Activated CD8-positive, alpha-beta memory T cell treated with anti-CD3 and anti-CD28 coated beads, Interleukin-2, amount 50 U/mL, for 24 hours (primary cell): ENCODE data around the gene ABCB9.
"Not testable (repeated sequence)": the region's sequence is repeated elsewhere in the genome, so short reads cannot be mapped to it uniquely, and the experiment has no call there.

ENCODE experiments used
- DNase-seq: peaks from one replicate; pipeline ENCODE4 v3.0.0-alpha.2; 2020; ENCODE audit errors: extremely low read depth

Gene ABCB9

DNA sequence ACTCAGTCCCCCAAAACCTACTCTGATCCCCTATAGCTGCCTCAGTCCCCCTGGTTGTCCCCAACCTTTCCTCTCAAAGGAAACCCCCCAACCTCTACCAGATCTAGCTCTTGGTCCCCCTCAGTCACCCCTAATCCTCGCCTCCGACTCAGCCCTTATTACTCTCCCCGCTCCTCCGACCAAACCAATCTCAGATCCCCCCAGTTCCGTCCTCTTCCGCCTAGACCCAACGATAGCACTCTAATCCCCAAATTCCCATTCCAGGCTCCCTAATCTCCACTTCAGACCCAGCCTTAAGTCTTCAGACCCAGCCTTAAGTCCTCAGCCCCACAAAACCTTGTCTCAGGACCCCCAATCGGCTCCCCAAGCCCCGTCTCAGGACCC, 71.0 kb downstream of the ABCB9 start:
- no peak for DNase-seq

GRCh38 chr12:122894193-122895121, 71.8 kb downstream of the ABCB9 start:
- DNase-seq: no peak

- DNase-seq: no peak
These were observed 72.8 kb downstream of the ABCB9 start for GRCh38 chr12:122893208-122894153.

DNA sequence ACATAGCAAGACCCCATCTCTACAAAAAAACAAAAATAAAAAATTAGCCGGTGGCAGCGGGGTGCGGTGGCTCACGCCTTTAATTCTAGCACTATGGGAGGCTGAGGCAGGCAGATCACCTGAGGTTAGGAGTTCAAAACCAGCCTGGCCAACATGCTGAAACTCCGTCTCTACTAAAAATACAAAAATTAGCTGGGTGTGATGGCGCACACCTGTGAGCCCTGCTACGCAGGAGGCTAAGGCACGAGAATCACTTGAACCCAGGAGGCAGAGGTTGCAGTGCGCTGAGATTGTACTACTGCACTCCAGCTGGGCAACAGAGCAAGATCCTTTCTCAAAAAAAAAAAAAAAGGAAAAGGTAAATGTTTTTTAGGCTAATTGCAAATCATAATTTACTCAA, 73.5 kb downstream of the ABCB9 start:
- not testable (repeated sequence) for DNase-seq

GRCh38 chr12:122891661-122892525, 74.4 kb downstream of the ABCB9 start:
- no peak for DNase-seq

- DNase-seq: no peak
These were observed 76.3 kb downstream of the ABCB9 start for GRCh38 chr12:122889761-122890520.

GRCh38 chr12:122888232-122888752, 78.0 kb downstream of the ABCB9 start:
- no peak for DNase-seq

DNA sequence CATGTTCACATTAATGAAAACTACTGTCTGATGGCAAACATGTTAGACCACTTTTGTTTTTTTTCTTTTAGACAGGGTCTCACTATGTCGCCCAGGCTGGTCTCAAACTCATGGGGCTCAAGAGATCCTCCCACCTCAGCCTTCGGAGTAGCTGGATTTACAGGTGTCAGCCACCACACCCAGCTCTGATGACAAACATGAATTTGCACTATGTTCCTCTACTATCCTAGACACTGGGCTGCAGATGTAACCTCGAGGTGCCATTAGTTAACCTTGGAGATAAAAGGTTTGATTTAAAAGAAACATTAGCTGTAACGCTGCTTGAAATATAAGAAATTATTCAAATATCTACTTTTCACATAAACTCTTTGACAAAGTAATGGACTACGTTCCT, 78.4 kb downstream of the ABCB9 start:
- DNase-seq: no peak

- no peak for DNase-seq
These were observed 79.1 kb downstream of the ABCB9 start for GRCh38 chr12:122886851-122887818.

DNA sequence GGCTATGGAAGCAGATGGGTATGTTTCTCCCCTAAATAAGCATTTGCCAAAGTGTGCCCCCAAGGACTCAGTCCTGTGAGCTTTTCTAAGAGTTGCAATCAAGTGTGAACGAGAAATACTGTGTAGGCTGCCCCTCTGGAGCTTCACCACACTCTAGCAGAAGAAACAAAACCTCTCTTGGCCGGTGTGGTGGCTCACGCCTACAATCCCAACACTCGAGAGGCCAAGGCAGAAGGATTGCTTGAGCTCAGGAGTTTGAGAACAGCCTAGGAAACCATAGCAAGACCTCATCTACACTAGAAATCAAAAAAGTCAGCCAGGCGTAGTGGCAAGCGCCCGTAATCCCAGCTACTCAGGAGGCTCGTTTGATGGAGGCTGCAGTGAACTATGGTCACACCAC, 80.1 kb downstream of the ABCB9 start:
- no peak for DNase-seq

- DNase-seq: no peak
These were observed 81.4 kb downstream of the ABCB9 start for GRCh38 chr12:122884860-122885259.

GRCh38 chr12:122884091-122884826, 82.0 kb downstream of the ABCB9 start:
- no peak for DNase-seq

- DNase-seq: no peak
These were observed 83.2 kb downstream of the ABCB9 start for GRCh38 chr12:122882908-122883558.

DNA sequence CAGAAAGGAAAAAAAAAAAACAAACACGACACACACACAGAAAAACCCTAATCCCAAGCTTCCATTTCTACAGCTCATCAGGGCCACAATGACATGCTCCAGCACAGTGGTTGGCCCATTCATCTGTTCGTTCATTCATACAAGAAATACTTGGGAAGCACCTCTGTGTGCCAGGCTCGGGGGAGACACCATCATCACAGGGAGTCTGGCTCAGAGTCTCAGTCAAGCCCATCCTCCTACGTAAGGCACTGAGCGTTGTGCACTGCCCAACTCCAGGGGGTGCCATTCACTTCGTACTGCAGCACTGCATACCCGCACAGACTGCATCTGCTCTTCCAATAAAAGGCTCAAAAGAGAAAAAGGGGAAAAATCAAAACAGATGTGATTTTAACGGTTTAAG, 85.6 kb downstream of the ABCB9 start:
- no peak for DNase-seq

GRCh38 chr12:122880155-122880667, 86.1 kb downstream of the ABCB9 start:
- no peak for DNase-seq
